Right cardiac atrium (tissue), 5 donors: ENCODE measurements around the gene MS4A10. TPM values are rescaled to one million over a fixed set of nuclear protein-coding genes. Genes with fewer than 3 reads are reported as not detected.

Experiments
- ATAC-seq, 2 donors: fragments of 200-7000 bp; cut with Tn5 transposase; one replicate each; pipeline versions ENCODE4 v1.8.0 to v1.9.1; 2020; ENCODE audit warnings: moderate library complexity in 2 of 2, mild to moderate bottlenecking in 1 of 2
- DNase-seq, 3 donors: peaks; one replicate each; pipeline ENCODE4 v3.0.0-alpha.2; 2020
- H3K27ac ChIP-seq: one replicate; pipeline ENCODE4 v1.5.1; 2013; ENCODE audit warnings: mild to moderate bottlenecking, low read length, control low read depth, moderate library complexity
- H3K27me3 ChIP-seq: one replicate; pipeline ENCODE4 v1.6.1; 2013; ENCODE audit not compliant: control insufficient read depth, insufficient read depth
- H3K4me1 ChIP-seq: one replicate; pipeline ENCODE4 v1.6.1; 2013; ENCODE audit warnings: low read length; ENCODE audit not compliant: control insufficient read depth, insufficient read depth
- H3K4me3 ChIP-seq: one replicate; pipeline ENCODE4 v1.5.1; 2013; ENCODE audit warnings: low read length, control low read depth
- H3K9me3 ChIP-seq: one replicate; pipeline ENCODE4 v1.6.1; 2013; ENCODE audit warnings: low read length; ENCODE audit not compliant: control insufficient read depth
- WGBS: extraction: QIAGEN DNeasy Blood & Tissue Kit; methylation state at CpG from one replicate; pipeline ENCODE4 v1.1.7; 2013; 5-methylcytosine and 5-hydroxymethylcytosine counted together
- intact Hi-C, 4 donors: fragments of 100-400 bp; cut with DNase I; formaldehyde crosslinking; loops; one replicate each; pipeline versions ENCODE4 v1.11.0 to v1.14.0; 2022 to 2023
- polyA plus RNA-seq: library from polyadenylated mRNA; stranded (reverse); fragments of 200-250 nt; gene quantifications from one replicate; pipeline ENCODE4 v1.2.3, GENCODE V29; 2013
- total RNA-seq, 4 donors: library from RNA; stranded (reverse); fragmentation: NEBNext Ultra II Directional; extraction: Animal tissue kit (Norgen Biotek cat#: 25700); gene quantifications; one replicate each; pipeline ENCODE4 v1.2.1, GENCODE V29; 2021
- donor health status: healthy with polysubstance abuse.
- donor health status: DM: no; HTN: yes; CAD: no.
- donor health status: DM: no; HTN: no; CAD: no.
- donor health status: DM: no; HTN: yes; CAD: no; lungs with severe emphysema.
- donor health status: DM: yes; HTN: yes; CAD: no.

The MS4A10 gene
- total and polyA plus RNA-seq, 5 donors: not detected

DNA sequence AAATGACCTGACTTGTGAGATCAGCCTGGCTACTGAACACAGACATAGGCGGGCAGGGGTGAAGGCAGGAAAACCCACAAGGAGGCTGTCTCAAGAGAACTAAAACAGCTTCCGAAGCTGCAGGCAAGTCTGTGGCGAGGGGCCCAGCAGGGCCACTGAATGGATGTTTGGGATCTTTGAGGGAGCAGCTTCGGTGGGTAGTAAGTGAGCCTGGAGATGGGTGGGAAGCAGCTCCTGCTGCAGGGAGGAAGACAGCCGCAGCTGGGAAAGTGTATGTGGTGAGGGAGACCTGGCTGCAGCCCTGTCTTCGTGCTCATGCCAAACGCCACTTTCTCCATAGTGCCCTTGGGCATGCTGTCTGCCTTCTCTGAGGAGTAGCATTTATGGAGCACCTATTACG is 60.2 kb downstream of the MS4A10 start:
- intact Hi-C loops: no loop called here
- ATAC-seq (no peak), DNase-seq (no peak)
- H3K27ac ChIP-seq: no peak overlapping the region
- no peaks in the 10 kb centered on the region for H3K27me3 ChIP-seq
- H3K4me1 ChIP-seq: peaks cover 14% of the 10 kb centered on the region
- H3K4me3 ChIP-seq: no peak overlapping the region
- no peaks in the 10 kb centered on the region for H3K9me3 ChIP-seq
- WGBS: 82% methylated on average over 8 of the region's 8 CpGs

- H3K27me3 ChIP-seq: no peaks in the 10 kb centered on the region
- H3K9me3 ChIP-seq: no peaks in the 10 kb centered on the region
- H3K4me1 ChIP-seq: peaks cover 4% of the 10 kb centered on the region
- 82% methylated on average over 13 of the region's 13 CpGs for WGBS
- intact Hi-C loops: no loop called here
- ATAC-seq: no peak
- no peak for DNase-seq
- no peak overlapping the region for H3K27ac ChIP-seq
- H3K4me3 ChIP-seq: no peak overlapping the region
These were observed 62.1 kb downstream of the MS4A10 start for GRCh38 chr11:60847281-60847680.

- no peaks in the 10 kb centered on the region for H3K9me3 ChIP-seq
- H3K4me1 ChIP-seq: peaks cover 4% of the 10 kb centered on the region
- no peak overlapping the region for H3K4me3 ChIP-seq
- intact Hi-C loops: no loop called here
- H3K27ac ChIP-seq: no peak overlapping the region
- 89% methylated on average over 12 of the region's 12 CpGs for WGBS
- H3K27me3 ChIP-seq: no peaks in the 10 kb centered on the region
- no peak for DNase-seq
- ATAC-seq: no peak
These were observed 62.8 kb downstream of the MS4A10 start for GRCh38 chr11:60847896-60848295.

- Histone ChIP-seq H3K27me3 (no peaks in the 10 kb centered on the region), H3K9me3 (no peaks in the 10 kb centered on the region), H3K27ac (no peak overlapping the region), H3K4me1 (peaks cover 4% of the 10 kb centered on the region), H3K4me3 (no peak overlapping the region)
- intact Hi-C loops: no loop called here
- WGBS: 81% methylated on average over 10 of the region's 10 CpGs
- DNase-seq (no peak), ATAC-seq (no peak)
These were observed 63.6 kb downstream of the MS4A10 start for GRCh38 chr11:60848714-60849151.

- intact Hi-C loops: no loop called here
- Histone ChIP-seq H3K9me3 (no peaks in the 10 kb centered on the region), H3K27ac (no peak overlapping the region), H3K27me3 (no peaks in the 10 kb centered on the region), H3K4me3 (no peak overlapping the region), H3K4me1 (no peaks in the 10 kb centered on the region)
- ATAC-seq (no peak), DNase-seq (no peak)
- 92% methylated on average over 29 of the region's 29 CpGs for WGBS
These were observed 64.7 kb downstream of the MS4A10 start for GRCh38 chr11:60849641-60850520.

Other genes with a start within 250 kb of the MS4A10 start
- not detected for gene MS4A8, start 85.7 kb upstream of the MS4A10 start, total RNA-seq
- 0.16 TPM for gene MS4A8, start 85.7 kb upstream of the MS4A10 start, polyA plus RNA-seq
- gene MS4A18, start 60.6 kb upstream of the MS4A10 start, total RNA-seq: not detected
- not detected for gene MS4A18, start 60.6 kb upstream of the MS4A10 start, polyA plus RNA-seq
- gene MS4A15, start 28.5 kb upstream of the MS4A10 start, total RNA-seq: not detected
- not detected for gene MS4A15, start 28.5 kb upstream of the MS4A10 start, polyA plus RNA-seq
- 10 to 100 TPM in 1 of 4 donors, 1 to 10 TPM in 3; 6.5 to 12.5 (median 7.4) TPM for gene CCDC86, start 56.8 kb downstream of the MS4A10 start, total RNA-seq
- gene CCDC86, start 56.8 kb downstream of the MS4A10 start, polyA plus RNA-seq: 7.8 TPM
- gene PTGDR2, start 70.6 kb downstream of the MS4A10 start, total RNA-seq: under 1 TPM in 1 of 4 donors, not detected in 3; 0.20 TPM
- gene PTGDR2, start 70.6 kb downstream of the MS4A10 start, polyA plus RNA-seq: 0.14 TPM
- gene ZP1, start 82.2 kb downstream of the MS4A10 start, total RNA-seq: not detected
- gene ZP1, start 82.2 kb downstream of the MS4A10 start, polyA plus RNA-seq: 0.16 TPM
- gene PRPF19, start 121.3 kb downstream of the MS4A10 start, total RNA-seq: 10 to 100 TPM; 35.4 to 43.4 (median 38.8) TPM
- gene PRPF19, start 121.3 kb downstream of the MS4A10 start, polyA plus RNA-seq: 31.5 TPM
- 100 to 1,000 TPM; 103 to 119 (median 117) TPM for gene TMEM109, start 128.8 kb downstream of the MS4A10 start, total RNA-seq
- gene TMEM109, start 128.8 kb downstream of the MS4A10 start, polyA plus RNA-seq: 112 TPM
- 10 to 100 TPM in 1 of 4 donors, 1 to 10 TPM in 3; 5.1 to 10.2 (median 7.0) TPM for gene TMEM132A, start 139.1 kb downstream of the MS4A10 start, total RNA-seq
- gene TMEM132A, start 139.1 kb downstream of the MS4A10 start, polyA plus RNA-seq: 6.8 TPM
- 10 to 100 TPM; 17.4 to 24.7 (median 22.1) TPM for gene SLC15A3, start 166.8 kb downstream of the MS4A10 start, total RNA-seq
- 24.6 TPM for gene SLC15A3, start 166.8 kb downstream of the MS4A10 start, polyA plus RNA-seq
- gene CD6, start 186.3 kb downstream of the MS4A10 start, total RNA-seq: 1 to 10 TPM in 2 of 4 donors, under 1 TPM in 2; 0.71 to 1.7 (median 0.87) TPM
- gene CD6, start 186.3 kb downstream of the MS4A10 start, polyA plus RNA-seq: 0.11 TPM